ENCODE results near the gene HOXA13. TPM values are rescaled to one million over a fixed set of nuclear protein-coding genes. Genes with fewer than 3 reads are reported as not detected.

HOXA13 gene
- total RNA-seq, 2 experiments from 2014 or later, result not detected

GRCh38 chr7:27180431-27181420 is 19.2 kb downstream of the HOXA13 start:
- CTCF ChIA-PET, result interaction anchor here (0.6 to 2.3 kb wide), 14 partner anchors 9 to 318 kb away, joined by 3 to 11 read pairs (median 4); no protein-coding TSS in a partner anchor
- no peaks in the 10 kb centered on the region for H3K36me3 Mint-ChIP-seq (ENCODE audit: low read depth)
- peaks cover 74% of the 10 kb centered on the region for H3K27me3 Mint-ChIP-seq (ENCODE audit: low read depth)
- H3K9me3 Mint-ChIP-seq, result no peaks in the 10 kb centered on the region
- no peak overlapping the region for H3K27ac Mint-ChIP-seq
- no peak overlapping the region for H3K4me3 Mint-ChIP-seq
- DNase-seq, result no peak
- H3K4me1 Mint-ChIP-seq (ENCODE audit: low read depth), result peaks cover 12% of the 10 kb centered on the region
- intact Hi-C loops (cut with micrococcal nuclease), result no loop called here

- H3K36me3 Mint-ChIP-seq (ENCODE audit: low read depth), result no peaks in the 10 kb centered on the region
- H3K27me3 Mint-ChIP-seq (ENCODE audit: low read depth), result peaks cover 72% of the 10 kb centered on the region
- DNase-seq, result peak; percentile 57
- no peaks in the 10 kb centered on the region for H3K9me3 Mint-ChIP-seq
- peak overlapping the region; percentile 4 for H3K4me3 Mint-ChIP-seq
- CTCF ChIA-PET, result interaction anchor here (0.6 to 2.3 kb wide), 19 partner anchors 9 to 735 kb away, joined by 3 to 11 read pairs (median 4); no protein-coding TSS in a partner anchor
- H3K4me1 Mint-ChIP-seq (ENCODE audit: low read depth), result peaks cover 8% of the 10 kb centered on the region
- intact Hi-C loops (cut with micrococcal nuclease), result no loop called here
- H3K27ac Mint-ChIP-seq, result no peak overlapping the region
These were observed 20.1 kb downstream of the HOXA13 start for GRCh38 chr7:27179503-27180430.

- intact Hi-C loops (cut with micrococcal nuclease), result no loop called here
- H3K27ac Mint-ChIP-seq, result no peak overlapping the region
- DNase-seq, result no peak
- peaks cover 71% of the 10 kb centered on the region for H3K27me3 Mint-ChIP-seq (ENCODE audit: low read depth)
- H3K4me3 Mint-ChIP-seq, result no peak overlapping the region
- CTCF ChIA-PET, result interaction anchor here (0.6 to 2.3 kb wide), 20 partner anchors 8 to 1252 kb away, joined by 3 to 11 read pairs (median 4); no protein-coding TSS in a partner anchor
- H3K4me1 Mint-ChIP-seq (ENCODE audit: low read depth), result peaks cover 8% of the 10 kb centered on the region
- H3K9me3 Mint-ChIP-seq, result no peaks in the 10 kb centered on the region
- H3K36me3 Mint-ChIP-seq (ENCODE audit: low read depth), result no peaks in the 10 kb centered on the region
These were observed 20.9 kb downstream of the HOXA13 start for GRCh38 chr7:27179030-27179429.

GRCh38 chr7:27178366-27178765 is 21.5 kb downstream of the HOXA13 start:
- intact Hi-C loops (cut with micrococcal nuclease), result no loop called here
- CTCF ChIA-PET, result interaction anchor here (0.7 to 2.3 kb wide), 6 partner anchors 12 to 1252 kb away, joined by 3 to 11 read pairs (median 6); no protein-coding TSS in a partner anchor
- H3K27me3 Mint-ChIP-seq (ENCODE audit: low read depth), result peaks cover 67% of the 10 kb centered on the region
- no peaks in the 10 kb centered on the region for H3K36me3 Mint-ChIP-seq (ENCODE audit: low read depth)
- peaks cover 8% of the 10 kb centered on the region for H3K4me1 Mint-ChIP-seq (ENCODE audit: low read depth)
- no peak for DNase-seq
- H3K9me3 Mint-ChIP-seq, result no peaks in the 10 kb centered on the region
- no peak overlapping the region for H3K27ac Mint-ChIP-seq
- no peak overlapping the region for H3K4me3 Mint-ChIP-seq

- CTCF ChIA-PET, result interaction anchor here (0.9 to 2.3 kb wide), 2 partner anchors 12 to 14 kb away, joined by 3 to 11 read pairs; no protein-coding TSS in a partner anchor
- Mint-ChIP-seq H3K4me3 (no peak overlapping the region), H3K36me3 (ENCODE audit: low read depth) (no peaks in the 10 kb centered on the region), H3K27me3 (ENCODE audit: low read depth) (peaks cover 64% of the 10 kb centered on the region), H3K27ac (no peak overlapping the region), H3K9me3 (no peaks in the 10 kb centered on the region), H3K4me1 (ENCODE audit: low read depth) (peaks cover 7% of the 10 kb centered on the region)
- intact Hi-C loops (cut with micrococcal nuclease), result no loop called here
- no peak for DNase-seq
These were observed 22.0 kb downstream of the HOXA13 start for GRCh38 chr7:27177795-27178320.

GRCh38 chr7:27176962-27177794 is 22.7 kb downstream of the HOXA13 start:
- CTCF ChIA-PET, result interaction anchor here (0.7 to 1.3 kb wide), 3 partner anchors 15 to 77 kb away, joined by 3 read pairs; no protein-coding TSS in a partner anchor
- peaks cover 9% of the 10 kb centered on the region for H3K4me1 Mint-ChIP-seq (ENCODE audit: low read depth)
- no peak for DNase-seq
- peaks cover 64% of the 10 kb centered on the region for H3K27me3 Mint-ChIP-seq (ENCODE audit: low read depth)
- intact Hi-C loops (cut with micrococcal nuclease), result no loop called here
- H3K4me3 Mint-ChIP-seq, result no peak overlapping the region
- no peaks in the 10 kb centered on the region for H3K36me3 Mint-ChIP-seq (ENCODE audit: low read depth)
- H3K9me3 Mint-ChIP-seq, result no peaks in the 10 kb centered on the region
- no peak overlapping the region for H3K27ac Mint-ChIP-seq

- H3K4me3 Mint-ChIP-seq, result no peak overlapping the region
- intact Hi-C loops (cut with micrococcal nuclease), result no loop called here
- no peaks in the 10 kb centered on the region for H3K9me3 Mint-ChIP-seq
- DNase-seq, result no peak
- peaks cover 15% of the 10 kb centered on the region for H3K4me1 Mint-ChIP-seq (ENCODE audit: low read depth)
- H3K36me3 Mint-ChIP-seq (ENCODE audit: low read depth), result no peaks in the 10 kb centered on the region
- no peak overlapping the region for H3K27ac Mint-ChIP-seq
- CTCF ChIA-PET, result interaction anchor here (0.7 to 1.3 kb wide), 2 partner anchors 18 to 78 kb away, joined by 3 read pairs; no protein-coding TSS in a partner anchor
- H3K27me3 Mint-ChIP-seq (ENCODE audit: low read depth), result peaks cover 65% of the 10 kb centered on the region
These were observed 23.4 kb downstream of the HOXA13 start for GRCh38 chr7:27176524-27176845.

GRCh38 chr7:27175626-27176523 is 24.0 kb downstream of the HOXA13 start:
- intact Hi-C loops (cut with micrococcal nuclease), result no loop called here
- H3K27ac Mint-ChIP-seq, result no peak overlapping the region
- no peak overlapping the region for H3K4me3 Mint-ChIP-seq
- no peaks in the 10 kb centered on the region for H3K9me3 Mint-ChIP-seq
- no peaks in the 10 kb centered on the region for H3K36me3 Mint-ChIP-seq (ENCODE audit: low read depth)
- peaks cover 20% of the 10 kb centered on the region for H3K4me1 Mint-ChIP-seq (ENCODE audit: low read depth)
- H3K27me3 Mint-ChIP-seq (ENCODE audit: low read depth), result peaks cover 65% of the 10 kb centered on the region
- CTCF ChIA-PET, result interaction anchor here (1.3 to 1.6 kb wide), 2 partner anchors 19 to 27 kb away, joined by 3 to 9 read pairs; no protein-coding TSS in a partner anchor
- peak; percentile 3 for DNase-seq

- Mint-ChIP-seq H3K27me3 (ENCODE audit: low read depth) (peaks cover 68% of the 10 kb centered on the region), H3K27ac (no peak overlapping the region), H3K9me3 (no peaks in the 10 kb centered on the region), H3K36me3 (ENCODE audit: low read depth) (no peaks in the 10 kb centered on the region), H3K4me3 (peak overlapping the region; percentile 21), H3K4me1 (ENCODE audit: low read depth) (peaks cover 20% of the 10 kb centered on the region)
- CTCF ChIA-PET, result interaction anchor here (0.7 to 1.6 kb wide), 2 partner anchors 26 to 493 kb away, joined by 3 to 9 read pairs; no protein-coding TSS in a partner anchor
- peak; percentile 2 for DNase-seq
- intact Hi-C loops (cut with micrococcal nuclease), result loop anchor here (1.0 to 5.0 kb wide), 2 partner anchors 9 to 67 kb away; partner anchors contain the start of gene EVX1
These were observed 24.8 kb downstream of the HOXA13 start for GRCh38 chr7:27174874-27175625.

Data from activated naive CD4-positive, alpha-beta T cell treated with anti-CD3 and anti-CD28 coated beads for 36 hours (primary cell).